HepG2 (cell line): ENCODE data around the gene IRF7.

ENCODE experiments used
- JUNB ChIP-seq: sonication (generic); formaldehyde crosslinking; IDR thresholded peaks from 2 replicates; pipeline ENCODE4 v1.8.0; 2022; ENCODE audit warnings: missing genetic modification reagents, mild to moderate bottlenecking, borderline replicate concordance
- NR1H2 ChIP-seq: sonication (generic); formaldehyde crosslinking; IDR thresholded peaks from 2 replicates; pipeline ENCODE4 v1.8.1; 2022; ENCODE audit warnings: low read depth, missing genetic modification reagents, borderline replicate concordance
- TEAD3 ChIP-seq: optimal IDR thresholded peaks from 2 replicates; pipeline ENCODE3; 2016; ENCODE audit warnings: borderline replicate concordance
- TF ChIP-seq, protein P1 (sequence below): sonication (generic); formaldehyde crosslinking; IDR thresholded peaks from 2 replicates; pipeline ENCODE4 v1.5.0; 2020; ENCODE audit warnings: mild to moderate bottlenecking, missing genetic modification reagents, moderate library complexity
- TF ChIP-seq, protein P2 (sequence below): sonication (generic); formaldehyde crosslinking; IDR thresholded peaks from 2 replicates; pipeline ENCODE4 v1.4.0; 2020; ENCODE audit warnings: mild to moderate bottlenecking, missing genetic modification reagents, borderline replicate concordance

DNA sequence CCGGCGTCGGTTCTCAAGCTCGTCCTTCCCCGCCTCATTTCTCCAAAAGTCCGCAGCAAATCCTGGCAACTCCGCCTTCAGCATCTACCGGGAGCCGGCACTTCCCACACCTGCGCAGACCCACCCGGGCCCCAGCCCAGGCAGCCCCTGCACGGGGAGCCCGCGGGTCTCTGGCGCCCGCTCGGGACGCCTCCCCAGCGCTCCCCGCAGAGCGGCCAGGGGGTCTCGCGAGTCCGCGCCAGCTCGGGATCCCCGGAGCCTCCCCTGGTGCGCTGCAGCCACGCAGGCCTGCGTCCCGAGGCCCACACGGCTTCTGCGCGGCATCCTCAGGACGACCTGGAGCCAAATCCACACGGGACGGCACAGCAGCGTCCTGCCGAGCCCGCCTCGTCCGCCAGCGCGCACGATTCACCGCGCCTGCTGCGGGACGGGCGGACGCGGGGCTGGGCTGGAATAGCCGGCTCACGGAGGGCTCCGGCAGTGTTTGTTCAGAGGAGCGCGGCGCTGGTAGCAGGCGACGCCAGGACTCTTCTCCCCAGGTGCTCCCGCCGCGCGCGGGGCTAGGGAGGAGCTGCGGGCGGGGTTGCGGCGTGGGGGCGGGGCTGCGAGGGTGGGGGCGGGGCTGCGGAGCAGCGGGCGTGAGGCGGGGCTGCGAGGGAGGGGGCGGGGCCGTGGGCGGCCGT lies 40.3 kb downstream of the IRF7 start:
- TF ChIP-seq NR1H2 (CRISPR knock-in tag) (0 out of 2 replicates have a peak, but pooled peaks have one; percentile 40), JUNB (no peak), TEAD3 (peak; percentile 46)
- TF ChIP-seq, protein P1, sequence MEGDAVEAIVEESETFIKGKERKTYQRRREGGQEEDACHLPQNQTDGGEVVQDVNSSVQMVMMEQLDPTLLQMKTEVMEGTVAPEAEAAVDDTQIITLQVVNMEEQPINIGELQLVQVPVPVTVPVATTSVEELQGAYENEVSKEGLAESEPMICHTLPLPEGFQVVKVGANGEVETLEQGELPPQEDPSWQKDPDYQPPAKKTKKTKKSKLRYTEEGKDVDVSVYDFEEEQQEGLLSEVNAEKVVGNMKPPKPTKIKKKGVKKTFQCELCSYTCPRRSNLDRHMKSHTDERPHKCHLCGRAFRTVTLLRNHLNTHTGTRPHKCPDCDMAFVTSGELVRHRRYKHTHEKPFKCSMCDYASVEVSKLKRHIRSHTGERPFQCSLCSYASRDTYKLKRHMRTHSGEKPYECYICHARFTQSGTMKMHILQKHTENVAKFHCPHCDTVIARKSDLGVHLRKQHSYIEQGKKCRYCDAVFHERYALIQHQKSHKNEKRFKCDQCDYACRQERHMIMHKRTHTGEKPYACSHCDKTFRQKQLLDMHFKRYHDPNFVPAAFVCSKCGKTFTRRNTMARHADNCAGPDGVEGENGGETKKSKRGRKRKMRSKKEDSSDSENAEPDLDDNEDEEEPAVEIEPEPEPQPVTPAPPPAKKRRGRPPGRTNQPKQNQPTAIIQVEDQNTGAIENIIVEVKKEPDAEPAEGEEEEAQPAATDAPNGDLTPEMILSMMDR (CRISPR knock-in tag) = no peak
- TF ChIP-seq, protein P2, sequence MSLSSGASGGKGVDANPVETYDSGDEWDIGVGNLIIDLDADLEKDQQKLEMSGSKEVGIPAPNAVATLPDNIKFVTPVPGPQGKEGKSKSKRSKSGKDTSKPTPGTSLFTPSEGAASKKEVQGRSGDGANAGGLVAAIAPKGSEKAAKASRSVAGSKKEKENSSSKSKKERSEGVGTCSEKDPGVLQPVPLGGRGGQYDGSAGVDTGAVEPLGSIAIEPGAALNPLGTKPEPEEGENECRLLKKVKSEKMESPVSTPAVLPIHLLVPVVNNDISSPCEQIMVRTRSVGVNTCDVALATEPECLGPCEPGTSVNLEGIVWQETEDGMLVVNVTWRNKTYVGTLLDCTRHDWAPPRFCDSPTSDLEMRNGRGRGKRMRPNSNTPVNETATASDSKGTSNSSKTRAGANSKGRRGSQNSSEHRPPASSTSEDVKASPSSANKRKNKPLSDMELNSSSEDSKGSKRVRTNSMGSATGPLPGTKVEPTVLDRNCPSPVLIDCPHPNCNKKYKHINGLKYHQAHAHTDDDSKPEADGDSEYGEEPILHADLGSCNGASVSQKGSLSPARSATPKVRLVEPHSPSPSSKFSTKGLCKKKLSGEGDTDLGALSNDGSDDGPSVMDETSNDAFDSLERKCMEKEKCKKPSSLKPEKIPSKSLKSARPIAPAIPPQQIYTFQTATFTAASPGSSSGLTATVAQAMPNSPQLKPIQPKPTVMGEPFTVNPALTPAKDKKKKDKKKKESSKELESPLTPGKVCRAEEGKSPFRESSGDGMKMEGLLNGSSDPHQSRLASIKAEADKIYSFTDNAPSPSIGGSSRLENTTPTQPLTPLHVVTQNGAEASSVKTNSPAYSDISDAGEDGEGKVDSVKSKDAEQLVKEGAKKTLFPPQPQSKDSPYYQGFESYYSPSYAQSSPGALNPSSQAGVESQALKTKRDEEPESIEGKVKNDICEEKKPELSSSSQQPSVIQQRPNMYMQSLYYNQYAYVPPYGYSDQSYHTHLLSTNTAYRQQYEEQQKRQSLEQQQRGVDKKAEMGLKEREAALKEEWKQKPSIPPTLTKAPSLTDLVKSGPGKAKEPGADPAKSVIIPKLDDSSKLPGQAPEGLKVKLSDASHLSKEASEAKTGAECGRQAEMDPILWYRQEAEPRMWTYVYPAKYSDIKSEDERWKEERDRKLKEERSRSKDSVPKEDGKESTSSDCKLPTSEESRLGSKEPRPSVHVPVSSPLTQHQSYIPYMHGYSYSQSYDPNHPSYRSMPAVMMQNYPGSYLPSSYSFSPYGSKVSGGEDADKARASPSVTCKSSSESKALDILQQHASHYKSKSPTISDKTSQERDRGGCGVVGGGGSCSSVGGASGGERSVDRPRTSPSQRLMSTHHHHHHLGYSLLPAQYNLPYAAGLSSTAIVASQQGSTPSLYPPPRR (CRISPR knock-in tag) = no peak
